HG03354 (cell line): ENCODE measurements around the gene TREML4.

Experiments
- ATAC-seq: cut with Tn5 transposase; IDR thresholded peaks from one replicate; pipeline ENCODE4 v1.9.1; 2021; ENCODE audit warnings: mild to moderate bottlenecking; ENCODE audit not compliant: unreplicated experiment, poor library complexity, severe bottlenecking

Gene TREML4

GRCh38 chr6:41278699-41279405 lies 50.7 kb downstream of the TREML4 start:
- no peak for ATAC-seq

- ATAC-seq: no peak
These were observed 52.4 kb downstream of the TREML4 start for GRCh38 chr6:41280381-41281057.

GRCh38 chr6:41283600-41283999 lies 55.5 kb downstream of the TREML4 start:
- no peak for ATAC-seq

DNA sequence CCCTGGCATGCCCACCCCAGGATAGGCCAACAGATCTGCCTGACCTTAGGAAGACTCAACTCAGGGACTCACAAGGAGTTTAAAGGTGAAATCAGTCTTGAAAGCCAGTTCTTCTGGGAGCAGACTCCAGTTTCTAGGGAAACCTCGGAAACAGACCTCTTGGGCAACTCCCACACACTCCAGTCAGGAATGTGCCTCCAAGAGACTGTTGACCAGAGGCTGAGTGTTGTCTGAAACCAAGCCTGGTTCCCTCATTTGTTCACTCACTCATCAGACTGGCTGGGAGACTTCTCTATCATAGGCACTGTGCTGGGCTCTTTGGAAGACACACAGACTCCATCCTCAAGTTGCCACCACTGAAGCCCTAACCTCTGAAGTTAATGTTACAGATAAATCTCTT lies 56.6 kb downstream of the TREML4 start:
- no peak for ATAC-seq

DNA sequence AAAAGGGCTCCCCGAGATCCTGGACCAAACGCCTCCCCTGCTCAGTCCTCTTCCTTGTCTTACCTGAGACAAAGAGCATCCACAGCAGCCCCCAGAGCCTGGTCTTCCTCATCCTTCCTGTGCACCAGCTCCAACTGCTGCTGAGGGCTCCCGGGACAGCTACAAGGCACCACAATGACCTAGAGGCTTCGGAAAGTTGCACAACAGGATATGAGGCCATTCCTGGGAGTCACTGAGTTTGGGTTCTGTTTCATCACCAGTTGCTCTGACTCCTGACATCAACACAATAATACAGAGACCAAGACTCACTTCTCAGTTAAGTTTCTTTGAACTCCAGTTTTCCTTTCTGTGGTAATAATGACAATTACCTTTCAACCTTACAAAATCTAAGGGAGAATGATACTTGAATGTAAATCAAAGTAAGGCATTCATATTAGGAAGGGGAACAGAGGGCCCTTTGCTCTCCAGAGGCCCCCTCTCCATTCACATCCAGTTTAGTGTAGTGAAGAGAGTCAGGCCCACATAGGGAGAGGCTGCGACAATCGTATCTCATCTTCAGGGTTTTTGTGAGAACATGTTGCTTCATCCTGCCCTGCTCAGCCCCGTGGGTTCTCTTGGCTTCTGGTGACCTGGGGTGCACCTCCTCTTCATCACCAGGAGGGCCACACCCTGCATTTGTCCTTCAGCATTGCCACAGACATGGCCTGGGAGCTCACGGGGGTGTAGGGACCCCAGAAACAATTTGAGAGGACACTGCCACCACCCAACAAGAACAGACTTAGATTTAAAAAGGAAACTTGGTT lies 58.6 kb downstream of the TREML4 start, which contains the start of gene TREM1:
TREM1 (minus strand) TSS at position 139 of the 803 bp plus-strand sequence; CDS start at position 112, 27 bp downstream.
- no peak for ATAC-seq

- ATAC-seq: no peak
These were observed 60.0 kb downstream of the TREML4 start for GRCh38 chr6:41288030-41288753.
